ENCODE measurements around the gene LSAMP. TPM values are rescaled to one million over a fixed set of nuclear protein-coding genes. Genes with fewer than 3 reads are reported as not detected.

LSAMP gene
- total and polyA plus RNA-seq, 2 of the 13 experiments (the other 11 are each of a cell fraction or from before 2014, with no cell fraction given), result not detected

- TF ChIP-seq ZNF318 (CRISPR knock-in tag; IDR thresholded peaks at IDR 0.05), result no peak
- TF ChIP-seq ZNF768 (CRISPR knock-in tag; IDR thresholded peaks at IDR 0.05), result no peak
- TF ChIP-seq ZNF543 (CRISPR knock-in tag; IDR thresholded peaks at IDR 0.05), result no peak
- no peak for TF ChIP-seq ZBTB33 (CRISPR knock-in tag; IDR thresholded peaks at IDR 0.05)
- no peak for TF ChIP-seq ELF1 (CRISPR knock-in tag; IDR thresholded peaks at IDR 0.05)
- TF ChIP-seq ZNF33A (CRISPR knock-in tag; IDR thresholded peaks at IDR 0.05; ENCODE audit: borderline replicate concordance), result no peak
Measured at GRCh38 chr3:116083683-116084082, 361.6 kb downstream of the LSAMP start (continued).

All from HepG2 (cell line).